ENCODE measurements around the gene PMP22. TPM values are rescaled to one million over a fixed set of nuclear protein-coding genes. Genes with fewer than 3 reads are reported as not detected.

The PMP22 gene
- polyA plus RNA-seq, 1 donor (not counting 4 experiments of a cell fraction or from before 2014, with no cell fraction given) = 7.9 TPM

GRCh38 chr17:15284107-15284506 lies 19.0 kb upstream of the PMP22 start:
- Histone ChIP-seq H3K27me3 (ENCODE audit: control insufficient read depth, extremely low read depth, insufficient read depth, low read length) (peaks cover 5% of the 10 kb centered on the region), H3K4me3 (ENCODE audit: control insufficient read depth in 2 of 3, extremely low read depth in 1 of 3, insufficient read depth in 2 of 3, low read depth in 1 of 3, low read length in 3 of 3) (no peak overlapping the region), H3K9me3 (ENCODE audit: control insufficient read depth, low read depth, low read length) (no peaks in the 10 kb centered on the region), H2AFZ (ENCODE audit: control insufficient read depth, low read length) (no peak overlapping the region), H3K79me2 (ENCODE audit: control insufficient read depth, insufficient read depth, low read length) (no peaks in the 10 kb centered on the region), H3K27ac (ENCODE audit: control insufficient read depth, insufficient read depth, low read length) (no peak overlapping the region), H3K36me3 (ENCODE audit: control insufficient read depth in 2 of 2, extremely low read depth in 1 of 2, insufficient read depth in 2 of 2, low read length in 2 of 2) (no peaks in the 10 kb centered on the region), H3K4me2 (ENCODE audit: control insufficient read depth, extremely low read depth, insufficient read depth, low read depth, low read length) (no peak overlapping the region), H3K9me1 (ENCODE audit: control insufficient read depth, extremely low read depth, insufficient read depth, low read length) (no peaks in the 10 kb centered on the region), H4K20me1 (ENCODE audit: control insufficient read depth, extremely low read depth, insufficient read depth, low read length) (no peaks in the 10 kb centered on the region), H3K4me1 (ENCODE audit: control insufficient read depth, extremely low read depth, insufficient read depth, low read length) (no peaks in the 10 kb centered on the region), H3K9ac (ENCODE audit: control insufficient read depth, extremely low read depth, insufficient read depth, low read length) (no peak overlapping the region)
- dilution Hi-C loops (cut with MboI; ENCODE audit: extremely low pct_ligation_motif_present, low sequenced_read_pairs) = no loop called here
- FAIRE-seq (no peak), DNase-seq (ENCODE audit: low read depth, low spot score) (no peak)
- TF ChIP-seq EZH2 (IDR thresholded peaks at IDR 0.05; ENCODE audit: low read length) = no peak
- TF ChIP-seq, protein P1, sequence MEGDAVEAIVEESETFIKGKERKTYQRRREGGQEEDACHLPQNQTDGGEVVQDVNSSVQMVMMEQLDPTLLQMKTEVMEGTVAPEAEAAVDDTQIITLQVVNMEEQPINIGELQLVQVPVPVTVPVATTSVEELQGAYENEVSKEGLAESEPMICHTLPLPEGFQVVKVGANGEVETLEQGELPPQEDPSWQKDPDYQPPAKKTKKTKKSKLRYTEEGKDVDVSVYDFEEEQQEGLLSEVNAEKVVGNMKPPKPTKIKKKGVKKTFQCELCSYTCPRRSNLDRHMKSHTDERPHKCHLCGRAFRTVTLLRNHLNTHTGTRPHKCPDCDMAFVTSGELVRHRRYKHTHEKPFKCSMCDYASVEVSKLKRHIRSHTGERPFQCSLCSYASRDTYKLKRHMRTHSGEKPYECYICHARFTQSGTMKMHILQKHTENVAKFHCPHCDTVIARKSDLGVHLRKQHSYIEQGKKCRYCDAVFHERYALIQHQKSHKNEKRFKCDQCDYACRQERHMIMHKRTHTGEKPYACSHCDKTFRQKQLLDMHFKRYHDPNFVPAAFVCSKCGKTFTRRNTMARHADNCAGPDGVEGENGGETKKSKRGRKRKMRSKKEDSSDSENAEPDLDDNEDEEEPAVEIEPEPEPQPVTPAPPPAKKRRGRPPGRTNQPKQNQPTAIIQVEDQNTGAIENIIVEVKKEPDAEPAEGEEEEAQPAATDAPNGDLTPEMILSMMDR (optimal IDR thresholded peaks at IDR 0.05 in 1 of 3, IDR thresholded peaks at IDR 0.05 in 1 of 3, conservative IDR thresholded peaks at IDR 0.05 in 1 of 3; ENCODE audit: extremely low read depth in 1 of 3, insufficient read depth in 2 of 3, low read length in 3 of 3) = no peak

- Histone ChIP-seq H2AFZ (ENCODE audit: control insufficient read depth, low read length) (no peak overlapping the region), H3K9me3 (ENCODE audit: control insufficient read depth, low read depth, low read length) (no peaks in the 10 kb centered on the region), H3K9me1 (ENCODE audit: control insufficient read depth, extremely low read depth, insufficient read depth, low read length) (no peaks in the 10 kb centered on the region), H3K27me3 (ENCODE audit: control insufficient read depth, extremely low read depth, insufficient read depth, low read length) (peaks cover 5% of the 10 kb centered on the region), H3K9ac (ENCODE audit: control insufficient read depth, extremely low read depth, insufficient read depth, low read length) (no peak overlapping the region), H4K20me1 (ENCODE audit: control insufficient read depth, extremely low read depth, insufficient read depth, low read length) (no peaks in the 10 kb centered on the region), H3K4me3 (ENCODE audit: control insufficient read depth in 2 of 3, extremely low read depth in 1 of 3, insufficient read depth in 2 of 3, low read depth in 1 of 3, low read length in 3 of 3) (no peak overlapping the region), H3K36me3 (ENCODE audit: control insufficient read depth in 2 of 2, extremely low read depth in 1 of 2, insufficient read depth in 2 of 2, low read length in 2 of 2) (no peaks in the 10 kb centered on the region), H3K79me2 (ENCODE audit: control insufficient read depth, insufficient read depth, low read length) (no peaks in the 10 kb centered on the region), H3K4me1 (ENCODE audit: control insufficient read depth, extremely low read depth, insufficient read depth, low read length) (peaks cover 5% of the 10 kb centered on the region), H3K27ac (ENCODE audit: control insufficient read depth, insufficient read depth, low read length) (no peak overlapping the region), H3K4me2 (ENCODE audit: control insufficient read depth, extremely low read depth, insufficient read depth, low read depth, low read length) (no peak overlapping the region)
- TF ChIP-seq, protein P1 (optimal IDR thresholded peaks at IDR 0.05 in 1 of 3, IDR thresholded peaks at IDR 0.05 in 1 of 3, conservative IDR thresholded peaks at IDR 0.05 in 1 of 3; ENCODE audit: extremely low read depth in 1 of 3, insufficient read depth in 2 of 3, low read length in 3 of 3) = no peak
- TF ChIP-seq EZH2 (IDR thresholded peaks at IDR 0.05; ENCODE audit: low read length) = no peak
- dilution Hi-C loops (cut with MboI; ENCODE audit: extremely low pct_ligation_motif_present, low sequenced_read_pairs) = no loop called here
- DNase-seq (ENCODE audit: low read depth, low spot score) (no peak), FAIRE-seq (no peak)
Measured at GRCh38 chr17:15281909-15282308, 16.8 kb upstream of the PMP22 start.
